HEK293 (cell line): ENCODE data around the gene CCDC38.

Experiments
- CTCF ChIA-PET: fragments of 350-600 bp; formaldehyde crosslinking; extraction: SDS; loops from one replicate; lab custom pipeline; 2021; ENCODE audit warnings: antibody characterized with exemption; lab: Yijun Ruan, JAX
- POLR2A ChIA-PET: fragments of 300-600 bp; formaldehyde crosslinking; extraction: SDS; loops from one replicate; lab custom pipeline; 2020; ENCODE audit warnings: antibody characterized with exemption, inconsistent platforms; lab: Yijun Ruan, JAX
- H3K27ac ChIP-seq: fragments of 200-500 bp; sonication (Bioruptor generic); 2 replicates; pipeline ENCODE4 v1.5.1; 2014; ENCODE audit warnings: low read depth, low read length, control low read depth, inconsistent platforms; ENCODE audit errors: extremely low read depth
- H3K36me3 ChIP-seq, 2 experiments: fragments of 200-500 bp in 1 of 2; sonication (Bioruptor generic) in 1 of 2; 1 replicate in 1 of 2; 2 replicates in 1 of 2; pipeline ENCODE4 v1.5.1; 2014 to 2017; ENCODE audit warnings: inconsistent platforms in 2 of 2, low read length in 2 of 2; ENCODE audit not compliant: control insufficient read depth in 2 of 2, insufficient read depth in 1 of 2
- H3K4me1 ChIP-seq: fragments of 200-500 bp; sonication (Bioruptor generic); 2 replicates; pipeline ENCODE4 v1.5.1; 2014; ENCODE audit warnings: mild to moderate bottlenecking, low read length, inconsistent platforms; ENCODE audit not compliant: control insufficient read depth, insufficient read depth
- H3K4me3 ChIP-seq: 2 replicates; pipeline ENCODE4 v1.5.1; 2011; ENCODE audit warnings: low read depth, mild to moderate bottlenecking, control low read depth, low read length, moderate library complexity
- H3K9me3 ChIP-seq: fragments of 200-500 bp; sonication (Bioruptor generic); 2 replicates; pipeline ENCODE4 v1.5.1; 2014; ENCODE audit warnings: low read depth, low read length, inconsistent platforms; ENCODE audit not compliant: control insufficient read depth, insufficient read depth
- OSR2 ChIP-seq: fragments of 450-650 bp; formaldehyde crosslinking; IDR thresholded peaks from 2 replicates; pipeline ENCODE4 v1.5.1; 2016; ENCODE audit warnings: missing biosample characterization, missing genetic modification characterization
- ZBTB21 ChIP-seq: fragments of 450-650 bp; formaldehyde crosslinking; IDR thresholded peaks from 2 replicates; pipeline ENCODE4 v1.5.1; 2017; ENCODE audit warnings: missing biosample characterization, missing genetic modification characterization
- ZNF140 ChIP-seq: fragments of 450-650 bp; formaldehyde crosslinking; IDR thresholded peaks from 2 replicates; pipeline ENCODE4 v1.5.1; 2016; ENCODE audit warnings: missing biosample characterization, missing genetic modification characterization
- ZNF146 ChIP-seq: fragments of 450-650 bp; formaldehyde crosslinking; IDR thresholded peaks from 2 replicates; pipeline ENCODE4 v1.5.1; 2016; ENCODE audit warnings: missing biosample characterization, missing genetic modification characterization
- ZNF169 ChIP-seq: fragments of 450-650 bp; formaldehyde crosslinking; IDR thresholded peaks from 2 replicates; pipeline ENCODE4 v1.5.1; 2016; ENCODE audit warnings: missing biosample characterization, missing genetic modification characterization
- ZNF24 ChIP-seq: fragments of 450-650 bp; formaldehyde crosslinking; IDR thresholded peaks from 2 replicates; pipeline ENCODE4 v1.5.1; 2016; ENCODE audit warnings: missing biosample characterization, missing genetic modification characterization
- ZNF423 ChIP-seq: fragments of 450-650 bp; formaldehyde crosslinking; IDR thresholded peaks from 2 replicates; pipeline ENCODE4 v1.5.1; 2016; ENCODE audit warnings: missing biosample characterization, missing genetic modification characterization
- ZNF654 ChIP-seq: fragments of 450-650 bp; formaldehyde crosslinking; IDR thresholded peaks from 2 replicates; pipeline ENCODE4 v1.5.1; 2016; ENCODE audit warnings: low read depth, missing biosample characterization, missing genetic modification characterization
- ZNF658 ChIP-seq: fragments of 450-650 bp; formaldehyde crosslinking; IDR thresholded peaks from 2 replicates; pipeline ENCODE4; 2016; ENCODE audit warnings: missing biosample characterization, missing genetic modification characterization
- ZNF660 ChIP-seq: fragments of 450-650 bp; IDR thresholded peaks from 2 replicates; pipeline ENCODE4 v1.5.1; 2018; ENCODE audit warnings: missing biosample characterization, mild to moderate bottlenecking, missing genetic modification characterization
- ZNF664 ChIP-seq: fragments of 450-650 bp; formaldehyde crosslinking; IDR thresholded peaks from 2 replicates; pipeline ENCODE4 v1.5.1; 2016; ENCODE audit warnings: missing biosample characterization, missing genetic modification characterization
- ZSCAN16 ChIP-seq: fragments of 450-650 bp; formaldehyde crosslinking; IDR thresholded peaks from 2 replicates; pipeline ENCODE4 v1.5.1; 2016; ENCODE audit warnings: missing biosample characterization, missing genetic modification characterization
- ZSCAN30 ChIP-seq: fragments of 450-650 bp; IDR thresholded peaks from 2 replicates; pipeline ENCODE4 v1.5.1; 2018; ENCODE audit warnings: missing biosample characterization, mild to moderate bottlenecking, missing genetic modification characterization, moderate library complexity
- TF ChIP-seq, protein P1 (sequence below): fragments of 450-650 bp; formaldehyde crosslinking; IDR thresholded peaks from 2 replicates; pipeline ENCODE4 v1.5.1; 2016; ENCODE audit warnings: missing biosample characterization, missing genetic modification characterization
- TF ChIP-seq, protein P2 (sequence below): fragments of 450-650 bp; formaldehyde crosslinking; IDR thresholded peaks from 2 replicates; pipeline ENCODE4 v1.5.1; 2016; ENCODE audit warnings: missing biosample characterization, missing genetic modification characterization
- TF ChIP-seq, protein P3 (sequence below): fragments of 450-650 bp; IDR thresholded peaks from 2 replicates; pipeline ENCODE4 v1.5.1; 2018; ENCODE audit warnings: missing biosample characterization, missing genetic modification characterization
- TF ChIP-seq, protein P4 (sequence below): fragments of 450-650 bp; formaldehyde crosslinking; IDR thresholded peaks from 2 replicates; pipeline ENCODE4 v1.5.1; 2017; ENCODE audit warnings: missing biosample characterization, missing genetic modification characterization

The CCDC38 gene

DNA sequence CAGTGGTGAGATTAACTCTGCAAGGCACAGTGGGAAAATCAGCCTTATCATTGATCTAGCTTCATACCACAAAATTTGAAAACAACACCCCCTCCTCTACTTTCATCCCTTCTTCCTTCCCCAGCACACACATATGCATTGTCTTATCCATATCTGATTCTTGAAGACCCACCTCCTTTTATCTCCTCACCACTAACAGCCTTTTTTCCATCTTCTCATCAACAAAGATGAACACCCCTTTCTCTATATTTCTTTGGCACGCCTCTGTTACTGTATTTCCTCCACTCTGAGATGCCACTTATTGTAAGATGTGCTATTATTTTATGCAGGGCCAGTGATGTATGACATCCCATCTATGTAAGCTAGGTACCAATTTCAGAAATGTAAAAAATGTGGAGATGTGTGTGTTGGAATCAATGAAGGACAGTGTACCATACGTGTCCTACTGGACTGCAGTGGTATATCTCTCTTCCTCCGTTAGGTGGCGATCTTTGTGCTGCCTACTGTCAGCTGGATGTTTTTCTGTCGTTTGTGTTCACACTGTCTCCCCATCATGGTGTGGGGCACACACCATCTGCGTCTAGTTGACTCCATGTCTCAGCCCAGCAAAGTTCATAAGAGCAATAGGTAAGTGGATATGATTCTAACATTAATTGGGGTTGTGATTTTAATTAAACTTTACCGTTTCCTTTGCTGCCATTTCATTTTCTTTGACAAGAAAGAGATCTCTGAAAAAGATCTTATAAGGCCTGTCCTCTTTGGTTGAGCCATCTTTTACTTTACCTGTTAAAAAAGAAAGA lies 24.0 kb downstream of the CCDC38 start (continued):
- TF ChIP-seq, protein P1, sequence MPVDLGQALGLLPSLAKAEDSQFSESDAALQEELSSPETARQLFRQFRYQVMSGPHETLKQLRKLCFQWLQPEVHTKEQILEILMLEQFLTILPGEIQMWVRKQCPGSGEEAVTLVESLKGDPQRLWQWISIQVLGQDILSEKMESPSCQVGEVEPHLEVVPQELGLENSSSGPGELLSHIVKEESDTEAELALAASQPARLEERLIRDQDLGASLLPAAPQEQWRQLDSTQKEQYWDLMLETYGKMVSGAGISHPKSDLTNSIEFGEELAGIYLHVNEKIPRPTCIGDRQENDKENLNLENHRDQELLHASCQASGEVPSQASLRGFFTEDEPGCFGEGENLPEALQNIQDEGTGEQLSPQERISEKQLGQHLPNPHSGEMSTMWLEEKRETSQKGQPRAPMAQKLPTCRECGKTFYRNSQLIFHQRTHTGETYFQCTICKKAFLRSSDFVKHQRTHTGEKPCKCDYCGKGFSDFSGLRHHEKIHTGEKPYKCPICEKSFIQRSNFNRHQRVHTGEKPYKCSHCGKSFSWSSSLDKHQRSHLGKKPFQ (tag by site-specific recombination), result peak; percentile 93
- TF ChIP-seq ZNF660 (tag by site-specific recombination) (0 out of 2 replicates have a peak, but pooled peaks have one; percentile 40), ZNF658 (tag by site-specific recombination) (no peak), ZNF654 (tag by site-specific recombination) (peak; percentile 86), ZNF140 (tag by site-specific recombination) (no peak), ZSCAN30 (tag by site-specific recombination) (peak; percentile 79; the same call in 1 of the 2 replicates), OSR2 (no peak), ZNF24 (tag by site-specific recombination) (0 out of 2 replicates have a peak, but pooled peaks have one; percentile 42), ZSCAN16 (tag by site-specific recombination) (no peak)

DNA sequence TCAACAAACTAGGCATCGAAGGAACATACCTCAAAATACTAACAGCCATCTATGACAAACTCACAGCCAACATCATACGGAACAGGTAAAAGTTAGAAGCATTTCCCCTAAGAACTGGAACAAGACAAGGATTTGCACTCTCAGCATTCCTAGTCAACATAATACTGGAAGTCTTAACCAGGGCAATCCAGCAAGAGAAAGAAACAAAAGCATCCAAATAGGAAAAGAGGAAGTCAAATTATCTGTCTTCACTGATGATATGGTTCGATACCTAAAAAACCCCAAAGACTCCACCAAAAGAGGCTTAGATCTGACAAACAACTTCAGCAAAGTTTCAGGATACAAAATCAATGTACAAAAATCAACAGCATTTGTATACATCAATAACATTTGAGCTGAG lies 32.5 kb downstream of the CCDC38 start:
- Histone ChIP-seq H3K9me3 (no peaks in the 10 kb centered on the region), H3K36me3 (no peaks in the 10 kb centered on the region), H3K27ac (no peak overlapping the region), H3K4me1 (no peaks in the 10 kb centered on the region), H3K4me3 (no peak overlapping the region)
- ChIA-PET POLR2A (no interaction called here), CTCF (interaction anchor here (1.1 kb wide), 1 partner anchor 9 kb away, joined by 7 read pairs; no protein-coding TSS in a partner anchor)
- TF ChIP-seq ZNF146 (tag by site-specific recombination), result no peak
- TF ChIP-seq, protein P2, sequence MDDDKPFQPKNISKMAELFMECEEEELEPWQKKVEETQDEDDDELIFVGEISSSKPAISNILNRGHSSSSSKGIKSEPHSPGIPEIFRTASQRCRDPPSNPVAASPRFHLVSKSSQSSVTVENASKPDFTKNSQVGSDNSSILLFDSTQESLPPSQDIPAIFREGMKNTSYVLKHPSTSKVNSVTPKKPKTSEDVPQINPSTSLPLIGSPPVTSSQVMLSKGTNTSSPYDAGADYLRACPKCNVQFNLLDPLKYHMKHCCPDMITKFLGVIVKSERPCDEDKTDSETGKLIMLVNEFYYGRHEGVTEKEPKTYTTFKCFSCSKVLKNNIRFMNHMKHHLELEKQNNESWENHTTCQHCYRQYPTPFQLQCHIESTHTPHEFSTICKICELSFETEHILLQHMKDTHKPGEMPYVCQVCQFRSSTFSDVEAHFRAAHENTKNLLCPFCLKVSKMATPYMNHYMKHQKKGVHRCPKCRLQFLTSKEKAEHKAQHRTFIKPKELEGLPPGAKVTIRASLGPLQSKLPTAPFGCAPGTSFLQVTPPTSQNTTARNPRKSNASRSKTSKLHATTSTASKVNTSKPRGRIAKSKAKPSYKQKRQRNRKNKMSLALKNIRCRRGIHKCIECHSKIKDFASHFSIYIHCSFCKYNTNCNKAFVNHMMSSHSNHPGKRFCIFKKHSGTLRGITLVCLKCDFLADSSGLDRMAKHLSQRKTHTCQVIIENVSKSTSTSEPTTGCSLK (tag by site-specific recombination), result no peak
- TF ChIP-seq, protein P3, sequence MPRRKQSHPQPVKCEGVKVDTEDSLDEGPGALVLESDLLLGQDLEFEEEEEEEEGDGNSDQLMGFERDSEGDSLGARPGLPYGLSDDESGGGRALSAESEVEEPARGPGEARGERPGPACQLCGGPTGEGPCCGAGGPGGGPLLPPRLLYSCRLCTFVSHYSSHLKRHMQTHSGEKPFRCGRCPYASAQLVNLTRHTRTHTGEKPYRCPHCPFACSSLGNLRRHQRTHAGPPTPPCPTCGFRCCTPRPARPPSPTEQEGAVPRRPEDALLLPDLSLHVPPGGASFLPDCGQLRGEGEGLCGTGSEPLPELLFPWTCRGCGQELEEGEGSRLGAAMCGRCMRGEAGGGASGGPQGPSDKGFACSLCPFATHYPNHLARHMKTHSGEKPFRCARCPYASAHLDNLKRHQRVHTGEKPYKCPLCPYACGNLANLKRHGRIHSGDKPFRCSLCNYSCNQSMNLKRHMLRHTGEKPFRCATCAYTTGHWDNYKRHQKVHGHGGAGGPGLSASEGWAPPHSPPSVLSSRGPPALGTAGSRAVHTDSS (tag by site-specific recombination), result no peak
- TF ChIP-seq ZNF423 (tag by site-specific recombination), result no peak
- TF ChIP-seq, protein P4, sequence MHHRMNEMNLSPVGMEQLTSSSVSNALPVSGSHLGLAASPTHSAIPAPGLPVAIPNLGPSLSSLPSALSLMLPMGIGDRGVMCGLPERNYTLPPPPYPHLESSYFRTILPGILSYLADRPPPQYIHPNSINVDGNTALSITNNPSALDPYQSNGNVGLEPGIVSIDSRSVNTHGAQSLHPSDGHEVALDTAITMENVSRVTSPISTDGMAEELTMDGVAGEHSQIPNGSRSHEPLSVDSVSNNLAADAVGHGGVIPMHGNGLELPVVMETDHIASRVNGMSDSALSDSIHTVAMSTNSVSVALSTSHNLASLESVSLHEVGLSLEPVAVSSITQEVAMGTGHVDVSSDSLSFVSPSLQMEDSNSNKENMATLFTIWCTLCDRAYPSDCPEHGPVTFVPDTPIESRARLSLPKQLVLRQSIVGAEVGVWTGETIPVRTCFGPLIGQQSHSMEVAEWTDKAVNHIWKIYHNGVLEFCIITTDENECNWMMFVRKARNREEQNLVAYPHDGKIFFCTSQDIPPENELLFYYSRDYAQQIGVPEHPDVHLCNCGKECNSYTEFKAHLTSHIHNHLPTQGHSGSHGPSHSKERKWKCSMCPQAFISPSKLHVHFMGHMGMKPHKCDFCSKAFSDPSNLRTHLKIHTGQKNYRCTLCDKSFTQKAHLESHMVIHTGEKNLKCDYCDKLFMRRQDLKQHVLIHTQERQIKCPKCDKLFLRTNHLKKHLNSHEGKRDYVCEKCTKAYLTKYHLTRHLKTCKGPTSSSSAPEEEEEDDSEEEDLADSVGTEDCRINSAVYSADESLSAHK (tag by site-specific recombination), result no peak
- TF ChIP-seq ZNF169 (tag by site-specific recombination), result no peak
- TF ChIP-seq ZNF664, result no peak
- no peak for TF ChIP-seq ZBTB21 (tag by site-specific recombination)
